RWPE2 (cell line): ENCODE results near the gene ZBTB46.
A peak's percentile ranks its signal among the peaks of the same experiment; 100 is the strongest.

Source experiments
- ATAC-seq: fragments of 200-7000 bp; cut with Tn5 transposase; 3 replicates; pipeline ENCODE4 v1.9.1; 2021; ENCODE audit warnings: low read depth
- DNase-seq: peaks from one replicate; pipeline ENCODE4 v3.0.0-alpha.2; 2020; ENCODE audit warnings: low spot score
- H3K27ac ChIP-seq: fragments of 450-650 bp; 2 replicates; pipeline ENCODE4 v1.5.1; 2017; ENCODE audit warnings: mild to moderate bottlenecking; ENCODE audit not compliant: poor library complexity, severe bottlenecking
- H3K27me3 ChIP-seq: fragments of 250-450 bp; sonication (Bioruptor Pico); 2 replicates; pipeline ENCODE4 v1.5.1; 2021; ENCODE audit warnings: mild to moderate bottlenecking, moderate library complexity; ENCODE audit not compliant: insufficient read depth, poor library complexity, severe bottlenecking
- H3K36me3 ChIP-seq: fragments of 250-450 bp; sonication (Bioruptor Pico); 2 replicates; pipeline ENCODE4 v1.5.1; 2020; ENCODE audit warnings: low read depth, mild to moderate bottlenecking, moderate library complexity
- H3K4me1 ChIP-seq: fragments of 250-450 bp; sonication (Bioruptor Pico); 2 replicates; pipeline ENCODE4 v1.5.1; 2021; ENCODE audit warnings: mild to moderate bottlenecking, moderate library complexity; ENCODE audit not compliant: insufficient read depth, poor library complexity, severe bottlenecking
- H3K4me3 ChIP-seq: fragments of 250-450 bp; sonication (Bioruptor Pico); 2 replicates; pipeline ENCODE4 v1.5.1; 2021; ENCODE audit warnings: mild to moderate bottlenecking, moderate library complexity; ENCODE audit not compliant: severe bottlenecking
- H3K9me3 ChIP-seq: fragments of 250-450 bp; sonication (Bioruptor Pico); 2 replicates; pipeline ENCODE4 v1.5.1; 2021; ENCODE audit warnings: mild to moderate bottlenecking, moderate library complexity; ENCODE audit not compliant: severe bottlenecking
- CTCF ChIP-seq: fragments of 450-650 bp; IDR thresholded peaks from one replicate; pipeline ENCODE4 v1.5.1; 2017; ENCODE audit warnings: mild to moderate bottlenecking, moderate library complexity; ENCODE audit not compliant: poor library complexity, severe bottlenecking

The ZBTB46 gene

GRCh38 chr20:63846128-63846771 lies 15.2 kb upstream of the ZBTB46 start:
- no peaks in the 10 kb centered on the region for H3K4me1 ChIP-seq
- no peak overlapping the region for H3K27ac ChIP-seq

GRCh38 chr20:63844511-63844991 lies 13.5 kb upstream of the ZBTB46 start:
- DNase-seq (peak; percentile 81), ATAC-seq (no peak)
- H3K27ac ChIP-seq = no peak overlapping the region
- peaks cover 20% of the 10 kb centered on the region for H3K27me3 ChIP-seq
- no peak overlapping the region for H3K4me3 ChIP-seq
- H3K36me3 ChIP-seq = no peaks in the 10 kb centered on the region
- H3K9me3 ChIP-seq = no peaks in the 10 kb centered on the region
- H3K4me1 ChIP-seq = no peaks in the 10 kb centered on the region
- no peak for TF ChIP-seq CTCF

More at GRCh38 chr20:63846128-63846771, 15.2 kb upstream of the ZBTB46 start:
- ATAC-seq = peak; percentile 75
- Histone ChIP-seq H3K36me3 (no peaks in the 10 kb centered on the region), H3K27me3 (peaks cover 20% of the 10 kb centered on the region), H3K9me3 (no peaks in the 10 kb centered on the region), H3K4me3 (no peak overlapping the region)
- peak; percentile 82 for DNase-seq
- TF ChIP-seq CTCF = no peak

GRCh38 chr20:63843778-63844177 lies 12.7 kb upstream of the ZBTB46 start:
- Histone ChIP-seq H3K9me3 (no peaks in the 10 kb centered on the region), H3K27ac (no peak overlapping the region), H3K4me3 (no peak overlapping the region), H3K36me3 (no peaks in the 10 kb centered on the region), H3K27me3 (peaks cover 20% of the 10 kb centered on the region), H3K4me1 (no peaks in the 10 kb centered on the region)
- TF ChIP-seq CTCF = no peak
- DNase-seq (peak; percentile 78), ATAC-seq (0 out of 3 replicates have a peak, but pooled peaks have one; percentile 5)

- no peak for TF ChIP-seq CTCF
- peak; percentile 82 for DNase-seq
- Histone ChIP-seq H3K27ac (no peak overlapping the region), H3K27me3 (peaks cover 20% of the 10 kb centered on the region), H3K36me3 (no peaks in the 10 kb centered on the region), H3K4me1 (no peaks in the 10 kb centered on the region), H3K9me3 (no peaks in the 10 kb centered on the region), H3K4me3 (no peak overlapping the region)
- no peak for ATAC-seq
These were observed 12.2 kb upstream of the ZBTB46 start for GRCh38 chr20:63843222-63843621.

GRCh38 chr20:63842258-63842657 lies 11.2 kb upstream of the ZBTB46 start:
- H3K9me3 ChIP-seq = no peaks in the 10 kb centered on the region
- H3K4me3 ChIP-seq = no peak overlapping the region
- no peak for ATAC-seq
- no peak for DNase-seq
- peaks cover 20% of the 10 kb centered on the region for H3K27me3 ChIP-seq
- H3K36me3 ChIP-seq = no peaks in the 10 kb centered on the region
- no peaks in the 10 kb centered on the region for H3K4me1 ChIP-seq
- no peak for TF ChIP-seq CTCF
- no peak overlapping the region for H3K27ac ChIP-seq
